GM19372 (cell line): ENCODE measurements around the gene C1QTNF9B.
"Not testable (repeated sequence)": the region's sequence is repeated elsewhere in the genome, so short reads cannot be mapped to it uniquely, and the experiment has no call there.

ENCODE experiments used
- ATAC-seq: cut with Tn5 transposase; IDR thresholded peaks from one replicate; pipeline ENCODE4 v1.9.1; 2021; ENCODE audit warnings: mild to moderate bottlenecking, low read depth, moderate library complexity; ENCODE audit not compliant: unreplicated experiment

The C1QTNF9B gene

GRCh38 chr13:23898101-23898500 is 799 bp upstream of the C1QTNF9B start:
- no peak for ATAC-seq

- ATAC-seq = not testable (repeated sequence)
These were observed 2.6 kb downstream of the C1QTNF9B start for GRCh38 chr13:23894746-23895145.

GRCh38 chr13:23893791-23894190 is 3.5 kb downstream of the C1QTNF9B start:
- not testable (repeated sequence) for ATAC-seq

GRCh38 chr13:23889615-23890607 is 7.4 kb downstream of the C1QTNF9B start:
- ATAC-seq = peak; percentile 1

- peak; percentile 95 for ATAC-seq
These were observed 8.4 kb downstream of the C1QTNF9B start, which contains the start of gene MIPEP for GRCh38 chr13:23888658-23889614. MIPEP (minus strand) TSS chr13:23889400; CDS start chr13:23889320, 80 bp downstream.

GRCh38 chr13:23884361-23884760 is 12.9 kb downstream of the C1QTNF9B start:
- ATAC-seq = not testable (repeated sequence)

GRCh38 chr13:23883255-23883654 is 14.0 kb downstream of the C1QTNF9B start:
- no peak for ATAC-seq

- ATAC-seq = not testable (repeated sequence)
These were observed 15.9 kb downstream of the C1QTNF9B start for GRCh38 chr13:23881402-23881800.

GRCh38 chr13:23880493-23881401 is 16.6 kb downstream of the C1QTNF9B start:
- ATAC-seq = not testable (repeated sequence)

GRCh38 chr13:23877286-23877685 is 20.0 kb downstream of the C1QTNF9B start:
- no peak for ATAC-seq

- ATAC-seq = no peak
These were observed 21.0 kb downstream of the C1QTNF9B start for GRCh38 chr13:23876265-23876664.

- ATAC-seq = no peak
These were observed 25.6 kb downstream of the C1QTNF9B start for GRCh38 chr13:23871616-23872220.

- no peak for ATAC-seq
These were observed 26.8 kb downstream of the C1QTNF9B start for GRCh38 chr13:23870356-23871140.

- no peak for ATAC-seq
These were observed 28.8 kb downstream of the C1QTNF9B start for GRCh38 chr13:23868521-23868920.

- ATAC-seq = no peak
These were observed 30.2 kb downstream of the C1QTNF9B start for GRCh38 chr13:23867027-23867491.

- no peak for ATAC-seq
These were observed 30.8 kb downstream of the C1QTNF9B start for GRCh38 chr13:23866420-23867026.

- no peak for ATAC-seq
These were observed 31.4 kb downstream of the C1QTNF9B start for GRCh38 chr13:23865906-23866305.

- ATAC-seq = no peak
These were observed 32.3 kb downstream of the C1QTNF9B start for GRCh38 chr13:23865026-23865425.
